Vagina (tissue), 2 donors: ENCODE measurements around the gene BCL6.

ENCODE experiments used
- CTCF ChIP-seq, 3 experiments: fragments of 450-650 bp in 2 of 3; fragments of 200-600 bp in 1 of 3; sonication (generic) in 1 of 3; IDR thresholded peaks; one replicate each; pipeline ENCODE4 v1.5.1; 2017 to 2019; ENCODE audit warnings: antibody characterized with exemption in 3 of 3, mild to moderate bottlenecking in 2 of 3, moderate library complexity in 2 of 3
- POLR2AphosphoS5 ChIP-seq, 2 donors: sonication (generic); formaldehyde crosslinking; IDR thresholded peaks; one replicate each; pipeline ENCODE4 v1.9.0; 2017; ENCODE audit warnings: antibody characterized with exemption in 2 of 2, mild to moderate bottlenecking in 2 of 2, low read depth in 1 of 2; ENCODE audit not compliant: insufficient read depth in 1 of 2

- TF ChIP-seq CTCF (IDR thresholded peaks at IDR 0.05) (no peak), POLR2AphosphoS5 (IDR thresholded peaks at IDR 0.05; ENCODE audit: insufficient read depth in 1 of 2, low read depth in 1 of 2) (no peak)
Observed at GRCh38 chr3:187777331-187777941, 32.2 kb upstream of the BCL6 start.
